Natural killer cell (primary cell): ENCODE measurements around the gene IKZF1. TPM values are rescaled to one million over a fixed set of nuclear protein-coding genes. Genes with fewer than 3 reads are reported as not detected.
A peak's percentile ranks its signal among the peaks of the same experiment; 100 is the strongest.

Experiments
- ATAC-seq, 3 donors: fragments of 150-1000 bp in 2 of 3; fragments of 200-7000 bp in 1 of 3; cut with Tn5 transposase; 1 replicate in 1 of 3; 2 replicates in 2 of 3; pipeline ENCODE4 v1.10.0; 2021; ENCODE audit warnings: mild to moderate bottlenecking in 2 of 3, moderate library complexity in 2 of 3
- DNase-seq, 2 donors: peaks; one replicate each; pipeline versions ENCODE4 v3.0.0 to v3.0.0-alpha.2; 2013 to 2021; ENCODE audit warnings: mixed read lengths in 1 of 2
- H3K27ac ChIP-seq: one replicate; pipeline ENCODE4 v1.5.1; 2013; ENCODE audit warnings: mild to moderate bottlenecking, low read length
- H3K27me3 ChIP-seq: one replicate; pipeline ENCODE4 v1.6.1; 2013; ENCODE audit warnings: low read length; ENCODE audit not compliant: control insufficient read depth, insufficient read depth
- H3K36me3 ChIP-seq: one replicate; pipeline ENCODE4 v1.6.1; 2013; ENCODE audit warnings: low read length; ENCODE audit not compliant: control insufficient read depth, insufficient read depth
- H3K4me1 ChIP-seq: one replicate; pipeline ENCODE4 v1.6.1; 2013; ENCODE audit warnings: low read length; ENCODE audit not compliant: control insufficient read depth, insufficient read depth
- H3K4me3 ChIP-seq: one replicate; pipeline ENCODE4 v1.5.1; 2013; ENCODE audit warnings: low read length
- H3K9me3 ChIP-seq: one replicate; pipeline ENCODE4 v1.6.1; 2013; ENCODE audit warnings: low read length; ENCODE audit not compliant: control insufficient read depth, insufficient read depth
- H3K27ac Mint-ChIP-seq, 2 donors: one replicate each; pipeline ENCODE4 v1.8.0; 2022; ENCODE audit warnings: mild to moderate bottlenecking in 2 of 2, mixed read lengths in 2 of 2, moderate library complexity in 1 of 2
- H3K27me3 Mint-ChIP-seq, 2 donors: one replicate each; pipeline ENCODE4 v1.8.0; 2022; ENCODE audit warnings: low read depth in 2 of 2, mixed read lengths in 2 of 2
- H3K36me3 Mint-ChIP-seq: one replicate; pipeline ENCODE4 v1.8.0; 2022; ENCODE audit warnings: mixed read lengths
- H3K4me1 Mint-ChIP-seq, 2 donors: one replicate each; pipeline ENCODE4 v1.8.0; 2022; ENCODE audit warnings: mixed read lengths in 2 of 2
- H3K4me3 Mint-ChIP-seq: one replicate; pipeline ENCODE4 v1.8.0; 2022; ENCODE audit warnings: mild to moderate bottlenecking, moderate library complexity, mixed read lengths
- H3K9me3 Mint-ChIP-seq, 2 donors: one replicate each; pipeline ENCODE4 v1.8.0; 2022; ENCODE audit warnings: mixed read lengths in 2 of 2
- CTCF ChIP-seq: fragments of 200-600 bp; IDR thresholded peaks from one replicate; pipeline ENCODE4 v1.8.0; 2022; ENCODE audit warnings: antibody characterized with exemption
- whole genome bisulfite sequencing: methylation state at CpG from one replicate; pipeline ENCODE4 v1.1.7; 2013; ENCODE audit warnings: missing lambda C conversion rate; ENCODE audit not compliant: insufficient coverage; 5-methylcytosine and 5-hydroxymethylcytosine counted together
- intact Hi-C: fragments of 100-400 bp; cut with micrococcal nuclease; formaldehyde crosslinking; loops from one replicate; pipeline ENCODE4 v1.14.2; 2022
- total RNA-seq, 4 donors: library from RNA; stranded (reverse); fragments of 120-200 nt in 1 of 4; gene quantifications; one replicate each; pipeline versions ENCODE4 v1.2.3 to v1.2.4, GENCODE V29; 2013 to 2022

The IKZF1 gene
- total RNA-seq, 3 donors from 2014 or later (not counting 1 experiment from before 2014, with no cell fraction given) = 294 to 391 (median 350) TPM

- no peak for TF ChIP-seq CTCF
- Histone ChIP-seq H3K27me3 (no peaks in the 10 kb centered on the region), H3K4me3 (peak overlapping the region; percentile 16), H3K9me3 (no peaks in the 10 kb centered on the region), H3K4me1 (peaks cover 72% of the 10 kb centered on the region), H3K36me3 (peaks cover 16% of the 10 kb centered on the region), H3K27ac (peak overlapping the region; percentile 93)
- 59% methylated on average over 11 of the region's 11 CpGs for WGBS
- peak in 1 of 2 donors; percentile 63 for DNase-seq
- H3K27me3 Mint-ChIP-seq = no peaks in the 10 kb centered on the region
- intact Hi-C loops = loop anchor here (5.0 kb wide), 1 partner anchor 108 kb away; no protein-coding TSS in a partner anchor
- ATAC-seq = no peak
- peaks cover 97 to 98% of the 10 kb centered on the region in 2 donors for H3K4me1 Mint-ChIP-seq
- peak overlapping the region; percentile 99 for H3K4me3 Mint-ChIP-seq
- peaks cover under 1% of the 10 kb centered on the region for H3K36me3 Mint-ChIP-seq
- peak overlapping the region in 1 of 2 donors; percentile 98 for H3K27ac Mint-ChIP-seq
- no peaks in the 10 kb centered on the region for H3K9me3 Mint-ChIP-seq
Measured at GRCh38 chr7:50314836-50315592, 10.5 kb downstream of the IKZF1 start.

- Mint-ChIP-seq H3K4me1 (peaks cover 96 to 97% of the 10 kb centered on the region in 2 donors), H3K4me3 (peak overlapping the region; percentile 99), H3K27ac (peak overlapping the region in 1 of 2 donors; percentile 98), H3K27me3 (no peaks in the 10 kb centered on the region), H3K9me3 (no peaks in the 10 kb centered on the region), H3K36me3 (peaks cover 10% of the 10 kb centered on the region)
- H3K9me3 ChIP-seq = no peaks in the 10 kb centered on the region
- peak overlapping the region; percentile 93 for H3K27ac ChIP-seq
- intact Hi-C loops = loop anchor here (1.0 to 5.0 kb wide), 3 partner anchors 8 to 109 kb away; no protein-coding TSS in a partner anchor
- WGBS = 14% methylated on average over 13 of the region's 14 CpGs
- peak; percentile 15 to 33 (median 16) for ATAC-seq
- TF ChIP-seq CTCF = no peak
- H3K27me3 ChIP-seq = no peaks in the 10 kb centered on the region
- no peak overlapping the region for H3K4me3 ChIP-seq
- peaks cover 25% of the 10 kb centered on the region for H3K36me3 ChIP-seq
- peaks cover 67% of the 10 kb centered on the region for H3K4me1 ChIP-seq
- DNase-seq = peak in 1 of 2 donors; percentile 64
Measured at GRCh38 chr7:50315739-50316671, 11.5 kb downstream of the IKZF1 start.

GRCh38 chr7:50317221-50317678 lies 12.7 kb downstream of the IKZF1 start:
- 19% methylated on average over 6 of the region's 7 CpGs for WGBS
- peaks cover 19% of the 10 kb centered on the region for H3K36me3 Mint-ChIP-seq
- H3K27me3 Mint-ChIP-seq = no peaks in the 10 kb centered on the region
- Histone ChIP-seq H3K27ac (peak overlapping the region; percentile 93), H3K27me3 (no peaks in the 10 kb centered on the region), H3K4me3 (no peak overlapping the region), H3K9me3 (no peaks in the 10 kb centered on the region), H3K4me1 (peaks cover 65% of the 10 kb centered on the region), H3K36me3 (peaks cover 32% of the 10 kb centered on the region)
- H3K4me1 Mint-ChIP-seq = peaks cover 96 to 97% of the 10 kb centered on the region in 2 donors
- intact Hi-C loops = loop anchor here (2.0 to 5.0 kb wide), 2 partner anchors 16 to 110 kb away; no protein-coding TSS in a partner anchor
- H3K4me3 Mint-ChIP-seq = peak overlapping the region; percentile 93
- ATAC-seq = peak; percentile 67 to 77 (median 76)
- peak overlapping the region in 1 of 2 donors; percentile 98 for H3K27ac Mint-ChIP-seq
- no peak for TF ChIP-seq CTCF
- no peaks in the 10 kb centered on the region for H3K9me3 Mint-ChIP-seq
- DNase-seq = peak in 1 of 2 donors; percentile 92
